CD4-positive, alpha-beta memory T cell (primary cell): ENCODE results near the gene FCHSD2. TPM values are rescaled to one million over a fixed set of nuclear protein-coding genes. Genes with fewer than 3 reads are reported as not detected.

Source experiments
- CTCF ChIA-PET: fragments of 350-600 bp; sonication (Branson Sonifier 250); formaldehyde crosslinking; loops from one replicate; lab custom pipeline; 2021; ENCODE audit warnings: inconsistent platforms; ENCODE audit not compliant: partially characterized antibody; lab: Charles Lee
- POLR2A ChIA-PET: fragments of 350-600 bp; sonication (Branson Sonifier 250); formaldehyde crosslinking; loops from one replicate; lab custom pipeline; 2021; ENCODE audit not compliant: partially characterized antibody; lab: Charles Lee
- DNase-seq, 5 donors: peaks; one replicate each; pipeline versions ENCODE4 v3.0.0 to v3.0.0-alpha.2; 2020 to 2022; ENCODE audit warnings: mixed read lengths in 1 of 5
- H3K27ac ChIP-seq: one replicate; pipeline ENCODE4 v1.7.0; 2013; ENCODE audit warnings: low read depth, low read length
- H3K27me3 ChIP-seq: 2 replicates; pipeline ENCODE4 v1.7.0; 2013; ENCODE audit warnings: mild to moderate bottlenecking, low read length, moderate library complexity; ENCODE audit not compliant: insufficient read depth
- H3K36me3 ChIP-seq: 2 replicates; pipeline ENCODE4 v1.7.0; 2013; ENCODE audit warnings: mild to moderate bottlenecking, low read length, moderate library complexity; ENCODE audit not compliant: insufficient read depth
- H3K4me1 ChIP-seq: 2 replicates; pipeline ENCODE4 v1.7.0; 2013; ENCODE audit warnings: mild to moderate bottlenecking, low read length, moderate library complexity; ENCODE audit not compliant: insufficient read depth
- H3K4me3 ChIP-seq, 2 donors: one replicate each; pipeline ENCODE4 v1.7.0; 2013; ENCODE audit warnings: low read length in 2 of 2, mild to moderate bottlenecking in 1 of 2
- H3K9me3 ChIP-seq, 2 donors: one replicate each; pipeline ENCODE4 v1.7.0; 2013; ENCODE audit warnings: low read length in 2 of 2, control low read depth in 1 of 2; ENCODE audit not compliant: control insufficient read depth in 1 of 2
- H3K27ac Mint-ChIP-seq, 7 donors: one replicate each; pipeline ENCODE4 v1.8.0; 2020 to 2021; ENCODE audit warnings: mixed read lengths in 7 of 7, mild to moderate bottlenecking in 6 of 7, inconsistent platforms in 3 of 7, moderate library complexity in 3 of 7
- H3K27me3 Mint-ChIP-seq, 2 donors: one replicate each; pipeline ENCODE4 v1.8.0; 2020 to 2021; ENCODE audit warnings: mixed read lengths in 2 of 2
- H3K36me3 Mint-ChIP-seq, 2 donors: one replicate each; pipeline ENCODE4 v1.8.0; 2020 to 2021; ENCODE audit warnings: mixed read lengths in 2 of 2, inconsistent platforms in 1 of 2, mild to moderate bottlenecking in 1 of 2
- H3K4me1 Mint-ChIP-seq, 4 donors: one replicate each; pipeline ENCODE4 v1.8.0; 2020 to 2021; ENCODE audit warnings: mixed read lengths in 4 of 4, mild to moderate bottlenecking in 1 of 4
- H3K4me3 Mint-ChIP-seq, 8 donors: one replicate each; pipeline ENCODE4 v1.8.0; 2020 to 2021; ENCODE audit warnings: mixed read lengths in 8 of 8, mild to moderate bottlenecking in 7 of 8, moderate library complexity in 6 of 8, inconsistent platforms in 3 of 8
- H3K9me3 Mint-ChIP-seq, 8 donors: one replicate each; pipeline ENCODE4 v1.8.0; 2020 to 2021; ENCODE audit warnings: mixed read lengths in 8 of 8, mild to moderate bottlenecking in 5 of 8, inconsistent platforms in 3 of 8, moderate library complexity in 1 of 8
- intact Hi-C: fragments of 100-400 bp; cut with micrococcal nuclease; formaldehyde crosslinking; loops from one replicate; pipeline ENCODE4 v1.15.1; 2023
- polyA plus RNA-seq, 2 donors: library from polyadenylated mRNA; unstranded; fragments of 300-500 nt; fragmentation: Illumina TruSeq; gene quantifications; one replicate each; pipeline ENCODE4 v1.2.3, GENCODE V29; 2021
- total RNA-seq, 2 experiments: library from RNA; stranded (reverse); gene quantifications; one replicate each; pipeline ENCODE4 v1.2.3, GENCODE V29; 2021

The FCHSD2 gene
- total and polyA plus RNA-seq, 4 experiments from 2014 or later = 9.5 to 52.0 (median 34.8) TPM

DNA sequence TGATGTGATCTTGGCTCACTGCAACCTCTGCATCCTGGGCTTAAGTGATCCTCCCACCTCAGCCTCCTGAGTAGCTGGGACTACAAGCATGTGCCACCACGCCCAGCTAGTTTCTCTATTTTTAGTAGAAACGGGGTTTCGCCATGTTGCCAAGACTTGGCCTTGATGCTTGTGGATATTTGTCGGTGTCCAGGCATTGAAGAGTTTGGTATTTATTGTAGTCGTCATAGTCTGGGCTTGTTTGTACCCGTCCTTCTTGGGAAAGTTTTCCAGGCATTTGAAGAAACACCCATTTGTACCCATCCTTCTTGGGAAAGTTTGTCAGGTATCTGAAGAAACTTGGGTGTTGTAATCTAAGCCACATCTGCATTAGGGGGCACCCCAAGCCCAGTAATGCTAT is 28.7 kb downstream of the FCHSD2 start:
- POLR2A ChIA-PET = interaction anchor here (0.6 kb wide), 2 partner anchors 45 to 73 kb away, joined by 3 read pairs; no protein-coding TSS in a partner anchor

DNA sequence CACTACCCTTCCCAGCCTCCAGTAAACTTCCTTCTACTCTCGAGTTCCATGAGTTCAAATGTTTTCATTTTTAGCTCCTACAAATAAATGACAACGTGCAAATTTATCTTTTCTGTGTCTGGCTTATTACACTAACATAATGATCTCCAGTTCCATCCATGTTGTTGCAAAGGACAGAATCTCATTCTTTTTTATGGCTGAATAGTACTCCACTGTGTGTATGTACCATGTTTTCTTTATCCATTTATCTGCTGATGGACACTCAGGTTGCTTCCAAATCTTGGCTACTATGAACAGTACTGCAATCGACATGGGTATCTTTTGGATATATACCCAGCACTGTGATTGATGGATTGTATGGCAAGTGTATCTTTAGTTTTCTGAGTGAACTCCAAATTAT is 34.5 kb downstream of the FCHSD2 start:
- peaks cover 12 to 14% of the 10 kb centered on the region in 2 donors for H3K36me3 Mint-ChIP-seq

More for the DNA sequence above, 28.7 kb downstream of the FCHSD2 start:
- H3K36me3 ChIP-seq = no peaks in the 10 kb centered on the region
- no peaks in the 10 kb centered on the region for H3K9me3 ChIP-seq
- Mint-ChIP-seq H3K4me1 (peaks cover 0 to 6% (median 4%) of the 10 kb centered on the region in 4 donors), H3K4me3 (no peak overlapping the region), H3K27me3 (no peaks in the 10 kb centered on the region), H3K9me3 (peaks cover 0 to 13% (median 7%) of the 10 kb centered on the region in 8 donors), H3K36me3 (peaks cover 21 to 26% of the 10 kb centered on the region in 2 donors), H3K27ac (no peak overlapping the region)
- CTCF ChIA-PET = interaction anchor here (0.7 to 1.2 kb wide), 3 partner anchors 14 to 64 kb away, joined by 3 to 4 read pairs (median 3); no protein-coding TSS in a partner anchor
- H3K4me1 ChIP-seq = no peaks in the 10 kb centered on the region
- H3K27me3 ChIP-seq = no peaks in the 10 kb centered on the region
- no peak for DNase-seq
- intact Hi-C loops = no loop called here
- H3K27ac ChIP-seq = no peak overlapping the region
- H3K4me3 ChIP-seq = no peak overlapping the region

DNA sequence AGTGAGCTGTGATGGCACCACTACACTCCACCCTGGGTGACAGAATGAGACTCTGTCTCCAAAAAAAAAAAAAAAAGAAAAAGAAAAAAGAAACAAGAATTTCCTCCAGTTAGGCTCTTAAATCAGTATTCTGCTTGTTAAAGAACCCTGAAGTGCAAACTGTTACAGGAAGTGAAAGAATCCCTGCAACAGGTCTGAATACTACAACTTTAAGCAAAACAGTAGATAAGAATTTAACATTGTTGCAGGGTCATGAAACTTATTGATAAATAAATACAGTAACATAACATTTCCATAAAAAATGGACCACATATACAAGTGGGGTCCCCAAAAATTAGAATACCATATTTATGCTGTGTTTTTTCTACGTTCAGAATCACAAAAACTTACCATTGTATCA is 35.8 kb downstream of the FCHSD2 start:
- Mint-ChIP-seq H3K36me3 (peaks cover 17 to 20% of the 10 kb centered on the region in 2 donors), H3K9me3 (peaks cover 0 to 14% (median 8%) of the 10 kb centered on the region in 8 donors), H3K4me1 (peaks cover 4 to 15% (median 8%) of the 10 kb centered on the region in 4 donors), H3K27me3 (no peaks in the 10 kb centered on the region), H3K4me3 (no peak overlapping the region), H3K27ac (no peak overlapping the region)
- intact Hi-C loops = no loop called here
- H3K4me1 ChIP-seq = no peaks in the 10 kb centered on the region
- H3K9me3 ChIP-seq = no peaks in the 10 kb centered on the region
- H3K27ac ChIP-seq = no peak overlapping the region
- H3K27me3 ChIP-seq = no peaks in the 10 kb centered on the region
- CTCF ChIA-PET = no interaction called here
- DNase-seq = no peak
- no peaks in the 10 kb centered on the region for H3K36me3 ChIP-seq
- no peak overlapping the region for H3K4me3 ChIP-seq
- POLR2A ChIA-PET = no interaction called here

More for the DNA sequence above, 34.5 kb downstream of the FCHSD2 start:
- intact Hi-C loops = no loop called here
- Mint-ChIP-seq H3K9me3 (peaks cover 0 to 14% (median 8%) of the 10 kb centered on the region in 8 donors), H3K27ac (no peak overlapping the region), H3K4me3 (no peak overlapping the region), H3K4me1 (peaks cover 4 to 13% (median 11%) of the 10 kb centered on the region in 4 donors), H3K27me3 (no peaks in the 10 kb centered on the region)
- Histone ChIP-seq H3K4me1 (no peaks in the 10 kb centered on the region), H3K27me3 (no peaks in the 10 kb centered on the region), H3K9me3 (no peaks in the 10 kb centered on the region), H3K36me3 (no peaks in the 10 kb centered on the region), H3K4me3 (no peak overlapping the region), H3K27ac (no peak overlapping the region)
- ChIA-PET CTCF (no interaction called here), POLR2A (interaction anchor here (1.1 kb wide), 1 partner anchor 18 kb away, joined by 3 read pairs; no protein-coding TSS in a partner anchor)
- no peak for DNase-seq

DNA sequence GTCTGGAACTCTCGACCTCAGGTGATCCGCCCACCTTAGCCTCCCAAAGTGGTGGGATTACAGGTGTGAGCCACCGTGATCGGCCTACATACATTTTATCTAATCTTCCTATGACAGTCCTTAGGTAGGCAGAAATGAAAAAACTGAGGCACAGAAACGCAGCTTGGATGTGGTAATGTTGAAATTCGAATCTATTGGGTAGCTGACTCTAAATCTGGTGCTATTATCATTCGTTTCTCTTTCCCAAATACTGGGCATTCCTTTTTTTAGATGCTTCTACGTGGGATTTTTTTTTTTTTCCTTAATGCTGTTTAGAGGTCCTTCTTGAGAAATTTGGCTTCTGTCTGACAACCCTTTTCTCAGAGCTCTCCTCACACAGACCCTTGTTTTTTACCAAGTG is 41.5 kb downstream of the FCHSD2 start:
- no peak overlapping the region for H3K4me3 ChIP-seq
- intact Hi-C loops = no loop called here
- no peaks in the 10 kb centered on the region for H3K27me3 ChIP-seq
- DNase-seq = no peak
- Mint-ChIP-seq H3K36me3 (peaks cover 24 to 39% of the 10 kb centered on the region in 2 donors), H3K27me3 (no peaks in the 10 kb centered on the region), H3K4me1 (peaks cover 19 to 26% (median 25%) of the 10 kb centered on the region in 4 donors), H3K27ac (peak overlapping the region in 1 of 7 donors; percentile 48), H3K9me3 (peaks cover 0 to 2% (median 0%) of the 10 kb centered on the region in 8 donors), H3K4me3 (no peak overlapping the region)
- CTCF ChIA-PET = no interaction called here
- H3K36me3 ChIP-seq = no peaks in the 10 kb centered on the region
- POLR2A ChIA-PET = interaction anchor here (0.7 kb wide), 1 partner anchor 18 kb away, joined by 3 read pairs; no protein-coding TSS in a partner anchor
- H3K27ac ChIP-seq = no peak overlapping the region
- no peaks in the 10 kb centered on the region for H3K9me3 ChIP-seq
- H3K4me1 ChIP-seq = no peaks in the 10 kb centered on the region

DNA sequence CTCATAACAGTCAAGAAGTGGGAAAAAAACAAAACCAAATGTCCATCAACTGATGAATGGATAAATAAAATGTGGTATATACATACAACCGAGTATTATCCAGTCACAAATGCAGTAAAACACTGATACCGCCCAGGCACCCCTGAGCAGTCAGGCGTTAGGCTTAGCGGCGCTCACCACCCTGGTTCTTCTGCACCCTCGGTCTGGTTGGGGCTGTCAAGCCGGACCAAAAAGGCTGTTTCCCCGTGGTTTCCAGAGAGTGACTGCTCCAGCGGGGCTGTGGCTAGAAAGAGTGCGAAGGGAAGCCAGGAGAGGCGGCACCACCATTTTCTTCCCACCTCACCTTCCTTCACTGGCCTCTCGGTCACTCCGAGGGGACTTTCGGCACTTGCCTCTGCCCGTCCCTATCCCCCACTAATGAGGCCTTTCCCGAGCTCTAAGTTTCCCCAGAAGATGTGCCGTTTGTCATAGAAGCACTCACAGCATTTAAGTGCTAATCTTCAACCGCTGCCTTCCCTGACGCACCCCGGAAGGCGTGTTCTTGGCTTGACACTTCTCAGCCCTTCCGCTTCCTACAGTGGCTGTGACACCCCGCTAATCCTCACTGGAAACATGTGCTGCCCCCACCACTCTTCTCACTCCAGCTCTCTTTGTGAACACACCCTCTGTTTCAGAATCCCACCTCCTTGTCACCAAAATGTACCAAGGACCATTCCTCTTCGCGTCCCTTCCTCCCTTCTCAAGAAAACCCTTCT is 42.4 kb downstream of the FCHSD2 start:
- POLR2A ChIA-PET = no interaction called here

DNA sequence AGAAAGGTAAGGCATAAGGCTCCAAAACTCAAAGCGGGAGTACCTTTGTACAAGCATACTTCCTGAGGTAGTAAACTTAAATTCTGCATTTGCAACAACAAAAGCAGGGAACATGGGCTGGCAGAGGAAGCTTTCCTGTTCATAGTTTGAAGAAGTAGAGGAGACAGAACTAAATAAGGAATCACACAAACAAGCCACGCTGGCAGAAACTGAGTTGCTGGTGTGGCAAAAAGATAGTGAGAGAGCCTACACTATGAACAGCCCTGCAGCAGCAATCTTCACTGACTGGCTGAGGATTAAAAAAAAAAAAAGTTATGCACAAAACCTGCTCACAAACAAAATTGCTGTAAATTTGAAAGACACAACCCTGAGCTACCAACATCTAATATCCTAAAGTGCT is 46.5 kb downstream of the FCHSD2 start:
- Histone ChIP-seq H3K4me1 (no peaks in the 10 kb centered on the region), H3K36me3 (no peaks in the 10 kb centered on the region), H3K9me3 (no peaks in the 10 kb centered on the region), H3K4me3 (no peak overlapping the region), H3K27ac (no peak overlapping the region), H3K27me3 (no peaks in the 10 kb centered on the region)
- no peaks in the 10 kb centered on the region for H3K27me3 Mint-ChIP-seq
- DNase-seq = no peak
- H3K4me1 Mint-ChIP-seq = peaks cover 21 to 32% (median 23%) of the 10 kb centered on the region in 4 donors
- no peaks in the 10 kb centered on the region for H3K9me3 Mint-ChIP-seq
- peak overlapping the region in 3 of 7 donors; percentile 8 to 21 (median 18) for H3K27ac Mint-ChIP-seq
- intact Hi-C loops = no loop called here
- ChIA-PET POLR2A (no interaction called here), CTCF (interaction anchor here (1.0 kb wide), 1 partner anchor 82 kb away, joined by 3 read pairs; no protein-coding TSS in a partner anchor)
- peaks cover 9 to 18% of the 10 kb centered on the region in 2 donors for H3K36me3 Mint-ChIP-seq
- peak overlapping the region in 1 of 8 donors; percentile 4 for H3K4me3 Mint-ChIP-seq

More for the DNA sequence above, 42.4 kb downstream of the FCHSD2 start:
- H3K4me1 Mint-ChIP-seq = peaks cover 18 to 28% (median 26%) of the 10 kb centered on the region in 4 donors
- DNase-seq = no peak
- H3K27me3 ChIP-seq = no peaks in the 10 kb centered on the region
- H3K9me3 ChIP-seq = no peaks in the 10 kb centered on the region
- H3K4me3 Mint-ChIP-seq = no peak overlapping the region
- CTCF ChIA-PET = interaction anchor here (0.6 kb wide), 1 partner anchor 13 kb away, joined by 4 read pairs; no protein-coding TSS in a partner anchor
- H3K27ac Mint-ChIP-seq = peak overlapping the region in 3 of 7 donors; percentile 8 to 83 (median 52)
- no peaks in the 10 kb centered on the region for H3K36me3 ChIP-seq
- intact Hi-C loops = no loop called here
- H3K9me3 Mint-ChIP-seq = peaks cover 0 to 2% (median 0%) of the 10 kb centered on the region in 8 donors
- H3K27ac ChIP-seq = no peak overlapping the region
- H3K27me3 Mint-ChIP-seq = no peaks in the 10 kb centered on the region
- peaks cover 21 to 39% of the 10 kb centered on the region in 2 donors for H3K36me3 Mint-ChIP-seq
- no peaks in the 10 kb centered on the region for H3K4me1 ChIP-seq
- no peak overlapping the region for H3K4me3 ChIP-seq
